NCI-H446 treated with DMSO at 0.1 percent for 48 hours (cell line): ENCODE measurements around the gene PPP2R5A.
"Not testable (repeated sequence)": the region's sequence is repeated elsewhere in the genome, so short reads cannot be mapped to it uniquely, and the experiment has no call there.

Experiments
- DNase-seq: peaks from one replicate; lab custom pipeline; 2025; lab: John Stamatoyannopoulos, UW

PPP2R5A gene

DNA sequence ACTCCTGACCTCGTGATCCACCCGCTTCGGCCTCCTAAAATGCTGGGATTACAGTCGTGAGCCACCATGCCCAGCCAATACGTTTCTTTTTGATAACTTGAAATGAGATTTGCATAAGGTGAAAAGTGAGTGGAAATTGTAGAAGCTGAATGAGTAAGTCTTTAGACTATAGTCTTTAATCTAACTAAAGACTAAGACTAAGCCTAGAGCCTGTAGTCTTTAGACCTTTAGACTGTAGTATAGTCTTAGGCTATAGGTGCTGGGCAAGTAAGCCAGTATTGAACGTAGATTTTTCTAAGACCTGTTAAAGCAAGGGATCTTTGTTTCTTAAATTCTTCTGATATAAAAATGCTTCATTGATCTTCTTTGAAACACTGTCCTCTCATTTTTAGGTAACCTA is 12.1 kb downstream of the PPP2R5A start:
- no peak for DNase-seq

DNA sequence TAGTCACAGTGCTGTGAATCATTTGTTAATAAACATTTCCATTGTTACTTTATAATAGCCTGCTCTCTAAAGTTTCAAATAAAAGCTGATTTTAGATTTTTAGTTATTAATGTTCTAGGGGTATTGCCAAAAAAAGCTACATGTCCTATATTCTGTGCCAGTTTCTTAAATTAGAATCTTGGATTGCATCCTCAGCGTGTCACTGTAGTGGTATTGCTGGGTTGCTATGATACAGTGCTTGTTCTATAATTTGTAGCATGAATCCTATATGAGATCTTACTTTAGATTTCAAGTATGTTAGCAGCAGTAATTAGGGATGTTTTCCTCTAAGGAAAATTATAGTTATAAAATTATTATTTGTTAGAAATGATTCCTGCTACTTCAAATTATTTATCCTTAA is 16.4 kb downstream of the PPP2R5A start:
- peak; percentile 26 for DNase-seq

DNA sequence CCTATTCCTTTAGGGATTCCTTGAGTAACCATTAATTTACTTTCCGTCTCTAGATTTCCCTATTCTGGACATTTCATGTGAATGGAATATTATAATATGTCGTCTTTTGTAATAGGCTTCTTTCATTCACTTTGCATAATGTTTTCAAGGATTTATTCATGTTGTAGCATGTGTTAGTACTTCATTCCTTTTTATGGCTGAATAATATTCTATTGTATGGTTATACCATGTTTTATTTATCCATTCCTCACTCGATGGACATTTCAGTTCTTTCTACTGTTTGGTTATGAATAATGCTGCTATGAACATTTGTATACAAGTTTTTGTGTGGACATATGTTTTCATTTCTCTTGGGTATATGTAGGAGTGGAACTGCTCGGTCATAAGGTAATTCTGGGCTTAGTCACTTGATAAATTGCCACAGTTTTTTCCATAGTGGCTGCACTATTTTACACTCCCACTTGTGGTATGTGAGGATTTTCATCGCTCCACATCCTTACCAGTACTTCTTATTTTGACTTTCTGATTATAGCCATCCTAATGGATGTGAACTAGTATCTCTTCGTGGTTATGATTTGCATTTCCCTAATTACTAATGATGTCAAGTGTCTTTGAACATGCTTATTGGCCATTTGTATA is 17.7 kb downstream of the PPP2R5A start:
- no peak for DNase-seq

DNA sequence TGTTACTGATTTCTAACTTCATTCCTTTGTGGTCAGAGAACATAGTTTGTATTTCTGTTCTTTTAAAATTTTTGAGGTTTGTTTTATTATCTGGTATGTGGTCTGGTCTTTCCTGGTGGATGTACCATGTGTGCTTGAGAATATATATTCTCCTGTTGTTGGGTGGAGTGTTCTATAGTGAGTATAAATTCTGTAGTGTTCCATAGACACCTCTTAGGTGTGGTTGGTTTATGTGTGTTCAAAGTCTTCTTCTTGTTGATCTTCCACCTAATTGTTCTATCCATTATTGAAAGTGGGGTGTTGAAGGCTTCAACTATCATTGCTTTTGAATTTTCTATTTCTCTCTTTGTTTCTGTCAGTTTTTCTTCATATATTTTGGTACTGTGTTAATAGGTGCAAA is 20.1 kb downstream of the PPP2R5A start:
- DNase-seq = no peak

DNA sequence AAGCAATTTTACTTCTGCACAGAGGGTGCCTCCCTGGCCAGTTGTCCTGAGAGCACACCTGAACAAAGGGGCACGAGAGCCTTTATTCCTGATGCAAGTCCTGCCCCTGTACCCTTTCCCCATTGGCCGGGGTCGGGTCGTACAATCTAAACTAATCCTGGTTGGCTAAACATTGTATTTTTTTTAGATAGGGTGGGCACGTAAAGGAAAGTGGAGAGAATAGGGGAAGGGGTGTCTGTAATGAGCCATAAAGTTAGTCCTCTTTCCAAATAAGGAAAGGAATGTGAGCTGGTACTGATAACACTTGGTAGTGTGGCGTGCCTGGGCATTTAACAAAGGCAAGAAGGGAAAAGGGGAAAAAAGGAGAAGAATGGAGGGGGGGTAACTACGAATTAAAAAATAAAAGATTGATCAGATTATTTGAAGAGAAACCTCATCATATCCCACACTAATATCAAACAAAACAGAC is 20.8 kb downstream of the PPP2R5A start:
- DNase-seq = not testable (repeated sequence)

DNA sequence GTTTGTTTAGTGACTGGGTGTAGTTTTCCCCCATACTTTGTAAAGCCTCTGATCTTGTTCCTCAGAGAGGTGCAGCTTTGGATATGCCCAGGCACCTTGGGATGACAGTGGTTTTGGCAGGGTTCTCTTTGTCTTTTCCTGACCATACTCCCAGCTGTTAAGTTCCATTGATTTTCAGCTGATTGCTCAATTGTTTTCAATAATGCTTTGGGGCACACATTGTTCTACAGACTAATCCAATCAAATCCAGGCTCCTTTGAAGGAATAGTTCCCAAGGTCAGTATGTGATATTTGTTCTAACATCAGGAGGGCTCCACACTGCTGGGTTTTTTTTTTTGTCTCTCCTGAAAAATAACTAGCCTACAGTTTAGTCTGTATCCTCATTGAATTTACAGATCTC is 24.8 kb downstream of the PPP2R5A start:
- DNase-seq = no peak

DNA sequence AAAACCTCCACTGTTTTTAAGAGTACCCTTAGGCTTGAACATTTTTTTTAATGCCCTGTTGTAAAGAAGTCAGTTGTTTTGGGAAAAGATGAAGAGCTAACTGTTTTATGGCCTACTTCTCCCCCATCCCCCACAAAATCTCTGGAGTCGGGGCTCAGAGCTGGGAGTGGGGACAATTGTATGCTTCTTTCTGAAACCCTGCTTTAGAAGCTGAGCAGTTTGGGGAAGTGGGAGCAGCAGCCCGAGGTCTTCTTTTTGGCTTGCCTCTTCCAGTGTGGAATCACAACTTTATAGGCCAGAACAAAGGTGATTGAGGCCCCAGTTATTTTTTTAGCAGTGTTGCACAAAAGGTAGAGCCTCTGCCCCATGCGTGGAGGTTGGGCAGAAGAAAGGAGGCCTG is 25.2 kb downstream of the PPP2R5A start:
- DNase-seq = no peak

DNA sequence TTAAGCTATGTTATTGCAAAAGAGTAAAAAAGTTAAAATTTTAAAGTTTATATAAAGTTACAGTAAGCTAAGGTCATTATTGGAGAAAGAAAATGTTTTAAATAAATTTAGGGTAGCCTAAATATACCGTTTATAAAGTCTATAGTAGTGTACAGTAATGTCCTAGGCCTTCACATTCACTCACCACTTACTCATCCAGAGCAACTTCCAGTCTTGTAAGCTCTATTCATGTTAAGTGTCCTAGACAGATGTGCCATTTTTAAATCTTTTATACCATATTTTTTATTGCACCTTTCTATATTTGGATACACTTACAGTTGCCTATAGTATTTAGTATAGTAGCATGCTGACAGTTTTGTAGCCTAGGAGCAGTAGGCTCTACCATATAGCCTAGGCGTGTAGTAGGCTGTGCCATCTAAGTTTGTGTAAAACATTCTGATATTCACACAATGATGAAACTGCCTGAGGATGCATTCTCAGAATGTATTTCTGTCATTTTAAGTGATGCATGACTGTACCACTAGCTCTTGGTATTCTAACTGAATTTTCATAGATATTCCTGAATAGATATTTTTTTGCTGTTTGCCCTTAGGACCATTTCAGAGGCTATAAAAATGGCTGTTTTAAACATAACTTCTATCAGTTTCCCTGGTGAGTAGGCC is 26.8 kb downstream of the PPP2R5A start:
- DNase-seq = no peak

DNA sequence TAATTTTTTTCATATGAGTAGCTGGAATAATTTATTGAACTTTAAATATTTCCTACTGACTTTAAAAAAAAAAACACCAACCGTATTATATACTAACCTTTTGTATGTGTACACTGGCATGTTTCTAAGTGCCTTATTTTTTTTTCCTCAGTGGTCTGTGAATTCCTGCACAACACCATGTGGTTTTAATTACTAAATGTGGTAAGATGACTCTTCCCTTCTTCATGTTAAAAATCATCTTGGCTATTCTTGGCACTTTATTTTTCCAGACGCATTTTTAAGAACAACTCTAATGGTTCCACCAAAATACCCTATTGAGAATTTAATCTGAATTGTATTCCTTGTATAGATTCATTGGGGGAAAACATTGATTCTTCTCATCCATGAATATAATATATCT is 28.4 kb downstream of the PPP2R5A start:
- DNase-seq = no peak

DNA sequence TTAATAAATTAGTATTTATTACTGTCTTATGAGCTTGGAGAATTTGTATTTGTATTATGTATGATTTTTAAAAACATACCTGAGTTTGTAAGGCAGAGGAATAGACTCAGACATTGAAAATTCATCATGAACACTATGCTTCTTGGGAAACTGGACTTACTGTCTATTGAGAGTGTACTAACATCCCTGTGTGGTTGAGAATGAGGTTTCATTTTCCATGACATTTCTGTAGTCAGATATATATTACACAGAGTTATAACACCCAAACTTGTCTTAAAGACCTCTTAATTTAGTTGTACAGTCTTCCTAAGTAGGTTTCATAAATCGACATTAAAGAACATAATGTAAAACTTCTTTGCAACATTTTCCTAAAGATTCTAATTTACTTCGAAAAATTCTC is 30.0 kb downstream of the PPP2R5A start:
- no peak for DNase-seq

DNA sequence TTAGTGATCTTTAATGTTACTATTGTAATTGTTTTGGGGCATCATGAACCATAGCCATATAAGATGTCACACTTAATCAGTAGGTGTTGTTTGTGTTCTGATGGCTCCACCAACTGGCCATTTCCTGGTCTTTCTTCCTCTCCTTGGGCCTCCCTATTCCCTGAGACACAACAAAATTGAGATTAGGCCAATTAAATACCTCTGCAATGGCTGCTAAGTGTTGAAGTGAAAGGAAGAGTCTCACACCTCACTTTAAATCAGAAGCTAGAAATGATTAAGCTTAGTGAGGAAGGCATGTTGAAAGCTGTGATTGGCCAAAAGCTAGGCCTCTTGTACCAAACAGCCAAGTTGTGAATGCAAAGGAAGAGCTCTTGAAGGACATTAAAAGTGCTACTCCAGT is 30.7 kb downstream of the PPP2R5A start:
- peak; percentile 21 for DNase-seq

DNA sequence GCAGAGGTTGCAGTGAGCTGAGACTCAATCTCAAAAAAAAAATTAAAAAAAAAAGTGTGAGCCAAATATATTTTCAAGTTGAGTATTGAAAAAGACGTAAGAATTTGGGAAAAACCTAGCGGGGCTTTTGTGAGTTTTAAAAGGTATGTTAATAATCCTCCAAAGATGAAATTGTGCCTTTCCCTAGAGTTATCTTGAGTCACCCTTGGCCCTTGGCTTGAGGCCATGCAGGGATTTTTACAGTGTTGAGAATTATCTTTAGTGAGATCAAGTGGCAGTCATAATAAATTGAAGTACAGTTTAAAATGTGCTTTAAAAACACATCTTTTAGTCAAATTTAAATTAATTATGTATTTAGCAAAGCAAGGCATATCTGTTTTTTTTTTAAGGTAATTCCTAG is 32.7 kb downstream of the PPP2R5A start:
- DNase-seq = no peak

DNA sequence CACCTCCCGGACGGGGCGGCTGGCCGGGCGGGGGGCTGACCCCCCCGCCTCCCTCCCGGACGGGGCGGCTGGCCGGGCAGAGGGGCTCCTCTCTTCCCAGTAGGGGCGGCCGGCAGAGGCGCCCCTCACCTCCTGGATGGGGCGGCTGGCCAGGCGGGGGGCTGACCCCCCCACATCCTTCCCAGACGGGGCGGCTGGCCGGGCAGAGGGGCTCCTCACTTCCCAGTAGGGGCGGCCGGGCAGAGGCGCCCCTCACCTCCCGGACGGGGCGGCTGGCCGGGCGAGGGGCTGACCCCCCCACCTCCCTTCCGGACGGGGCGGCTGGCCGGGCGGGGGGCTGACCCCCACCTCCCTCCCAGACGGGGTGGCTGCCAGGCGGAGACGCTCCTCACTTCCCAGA is 35.8 kb downstream of the PPP2R5A start:
- DNase-seq = not testable (repeated sequence)

DNA sequence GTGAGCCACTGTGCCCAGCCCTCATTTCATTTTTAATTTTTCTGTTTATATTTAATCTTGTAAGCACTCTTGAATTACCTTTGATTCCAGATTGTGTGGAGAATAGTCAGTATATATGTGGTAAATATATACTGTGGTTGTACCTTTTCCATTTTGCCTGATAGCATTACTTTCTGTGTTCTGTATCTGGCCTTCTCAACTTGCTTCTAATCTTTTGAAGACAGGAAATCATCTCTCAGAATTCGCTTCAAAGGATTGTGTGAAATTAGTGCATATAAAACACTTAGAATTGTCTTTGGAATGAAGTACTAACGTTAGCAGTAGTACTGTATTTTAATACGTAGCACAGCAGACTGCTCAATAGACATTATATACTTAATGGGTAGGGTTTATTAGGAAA is 37.9 kb downstream of the PPP2R5A start:
- DNase-seq = no peak

DNA sequence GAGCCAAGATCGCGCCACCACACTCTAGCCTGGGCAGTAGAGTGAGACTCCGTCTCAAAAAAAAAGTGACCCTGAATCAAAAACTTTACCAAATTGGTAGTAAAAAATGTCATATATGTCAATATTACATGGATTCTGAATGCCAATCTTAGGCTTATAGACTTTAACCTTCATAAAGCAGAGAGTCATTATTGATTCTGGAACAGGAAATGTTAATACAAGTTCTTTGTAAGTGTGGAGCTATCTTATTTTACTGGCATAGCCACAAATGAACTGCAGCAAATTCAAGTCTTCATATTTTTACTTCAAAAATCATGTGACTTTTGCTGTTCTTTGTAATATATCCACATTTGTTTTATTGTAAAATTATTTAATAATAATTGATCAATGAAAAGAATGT is 41.3 kb downstream of the PPP2R5A start:
- DNase-seq = no peak

DNA sequence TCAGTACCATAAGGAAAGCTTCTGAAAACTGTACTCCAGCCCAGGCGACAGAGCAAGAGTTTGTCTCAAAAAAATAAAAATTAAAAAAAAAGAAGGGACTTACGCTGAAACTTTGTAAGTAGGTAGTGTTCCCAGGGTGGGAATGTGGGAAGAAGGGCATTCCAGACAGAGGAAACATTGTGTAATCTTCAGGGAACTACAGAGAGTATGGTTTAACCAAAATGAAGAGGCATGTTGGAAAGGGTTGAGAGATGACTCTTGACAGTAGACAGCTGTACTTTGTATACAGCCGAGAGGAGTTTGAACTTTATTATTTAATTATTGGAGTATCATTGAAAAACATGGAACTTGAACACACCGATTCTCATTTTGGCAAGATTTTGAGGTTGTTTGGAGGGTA is 43.0 kb downstream of the PPP2R5A start:
- no peak for DNase-seq

DNA sequence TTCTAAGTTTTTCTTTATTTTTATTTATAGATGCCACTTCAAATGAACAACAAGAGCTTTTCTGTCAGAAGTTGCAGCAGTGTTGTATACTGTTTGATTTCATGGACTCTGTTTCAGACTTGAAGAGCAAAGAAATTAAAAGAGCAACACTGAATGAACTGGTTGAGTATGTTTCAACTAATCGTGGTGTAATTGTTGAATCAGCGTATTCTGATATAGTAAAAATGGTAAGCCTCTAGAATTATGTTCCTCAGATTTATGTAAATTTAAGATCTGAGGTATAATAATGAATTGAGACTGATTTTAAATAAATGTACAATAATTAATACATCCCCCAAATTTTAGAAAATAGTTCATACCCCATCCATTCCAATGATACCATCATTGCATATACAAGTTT is 43.9 kb downstream of the PPP2R5A start:
- DNase-seq = no peak

DNA sequence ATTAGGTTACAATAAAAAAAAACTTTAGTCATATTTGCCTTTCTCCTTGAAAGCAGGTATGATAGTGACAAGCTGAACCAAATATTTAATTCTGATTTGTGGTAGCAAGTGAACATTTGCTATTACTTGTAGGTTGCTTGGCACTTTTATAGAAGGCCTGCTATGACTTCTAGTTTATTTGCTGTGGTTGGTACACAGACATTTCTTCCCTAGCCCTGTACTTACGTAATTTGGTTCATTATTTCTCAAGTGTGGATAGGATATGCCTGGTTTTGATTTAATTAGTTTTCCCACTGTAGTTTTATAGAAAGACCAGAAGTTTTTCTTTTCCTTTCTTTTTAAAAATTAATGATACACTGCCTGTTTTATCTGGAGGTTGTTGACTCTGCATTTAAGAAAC is 55.9 kb downstream of the PPP2R5A start:
- no peak for DNase-seq

DNA sequence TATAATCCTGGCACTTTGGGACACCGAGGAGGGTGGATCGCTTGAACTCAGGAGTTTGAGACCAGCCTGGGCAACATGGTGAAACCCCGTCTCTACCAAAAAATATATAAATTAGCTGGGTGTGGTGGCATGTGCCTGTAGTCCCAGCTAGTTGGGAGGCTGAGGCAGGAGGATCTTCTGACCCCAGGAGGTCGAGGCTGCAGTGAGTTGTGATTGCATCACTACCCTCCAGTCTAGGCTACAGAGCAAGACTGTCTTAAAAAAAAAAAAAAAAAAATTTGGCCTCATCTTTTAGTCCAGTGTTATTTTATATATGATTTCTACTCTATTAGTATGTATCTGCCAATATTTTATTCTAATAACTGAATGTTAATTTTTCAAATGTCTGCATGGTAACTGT is 59.7 kb downstream of the PPP2R5A start:
- no peak for DNase-seq

DNA sequence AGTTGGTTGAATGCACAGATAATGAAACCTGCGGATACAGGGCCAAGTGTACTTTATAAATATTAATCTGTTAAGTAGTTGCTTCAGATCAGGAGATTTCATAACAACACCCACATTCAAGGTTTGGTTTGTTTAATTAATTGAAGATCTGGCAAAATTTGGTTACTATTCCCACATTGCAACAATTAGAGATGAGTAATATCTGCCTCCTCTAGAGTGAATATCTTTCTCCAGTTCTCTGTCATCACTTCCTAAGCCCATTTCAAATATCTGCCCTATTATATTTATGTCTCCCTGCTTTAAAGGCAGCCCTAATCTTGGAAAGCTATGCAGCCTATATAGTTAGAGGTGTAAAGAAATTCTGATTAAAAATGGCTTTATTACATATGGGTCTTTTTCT is 61.4 kb downstream of the PPP2R5A start:
- DNase-seq = no peak

DNA sequence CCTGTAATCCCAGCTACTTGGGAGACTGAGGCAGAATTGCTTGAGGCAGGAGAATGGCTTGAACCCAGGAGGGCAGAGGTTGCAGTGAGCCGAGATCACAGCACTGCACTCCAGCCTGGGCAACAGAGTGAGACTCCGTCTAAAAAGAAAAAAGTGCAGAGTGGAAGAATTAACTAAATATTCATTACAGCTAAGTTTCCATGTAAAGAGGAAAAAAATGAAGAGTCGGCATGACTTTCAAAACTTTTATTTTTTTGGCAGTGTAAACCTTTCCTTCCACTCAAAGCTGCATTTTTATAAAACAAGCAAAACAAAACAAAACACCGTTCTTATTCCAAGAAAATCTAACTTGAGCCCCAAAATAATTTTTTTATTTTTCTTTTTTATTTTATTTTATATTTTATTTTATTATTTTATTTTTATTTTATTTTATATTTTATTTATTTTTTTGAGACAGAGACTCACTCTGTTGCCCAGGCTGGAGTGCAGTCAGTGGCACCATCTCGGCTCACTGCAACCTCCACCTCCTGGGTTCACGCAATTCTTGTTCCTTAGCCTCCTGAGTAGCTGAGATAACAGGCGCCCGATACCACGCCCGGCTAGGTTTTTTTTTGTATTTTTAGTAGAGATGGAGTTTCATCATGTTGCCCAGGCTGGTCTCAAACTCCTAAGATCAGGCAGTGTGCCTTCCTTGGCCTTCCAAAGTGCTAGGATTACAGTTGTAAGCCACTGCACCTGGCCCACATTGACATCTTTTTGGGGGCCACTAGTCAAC is 66.6 kb downstream of the PPP2R5A start:
- no peak for DNase-seq

DNA sequence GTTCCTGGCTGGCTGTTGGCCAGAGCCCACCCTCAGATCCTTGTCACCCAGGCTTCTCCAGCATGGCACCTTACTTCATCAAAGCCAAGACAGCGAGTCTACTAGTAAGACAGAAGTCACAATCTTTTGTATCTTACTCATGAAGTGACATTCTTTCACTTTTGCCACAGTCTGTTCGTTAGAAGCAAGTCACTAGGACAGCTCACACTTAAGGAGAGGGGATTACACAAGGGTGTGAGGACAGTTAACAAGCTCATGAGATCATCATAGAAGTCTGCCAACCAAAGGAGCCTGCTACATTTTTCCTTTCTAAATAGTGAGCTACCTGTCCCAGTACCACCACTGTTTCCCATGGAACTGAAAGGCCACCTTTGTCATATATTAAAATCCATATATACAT is 68.0 kb downstream of the PPP2R5A start:
- no peak for DNase-seq

DNA sequence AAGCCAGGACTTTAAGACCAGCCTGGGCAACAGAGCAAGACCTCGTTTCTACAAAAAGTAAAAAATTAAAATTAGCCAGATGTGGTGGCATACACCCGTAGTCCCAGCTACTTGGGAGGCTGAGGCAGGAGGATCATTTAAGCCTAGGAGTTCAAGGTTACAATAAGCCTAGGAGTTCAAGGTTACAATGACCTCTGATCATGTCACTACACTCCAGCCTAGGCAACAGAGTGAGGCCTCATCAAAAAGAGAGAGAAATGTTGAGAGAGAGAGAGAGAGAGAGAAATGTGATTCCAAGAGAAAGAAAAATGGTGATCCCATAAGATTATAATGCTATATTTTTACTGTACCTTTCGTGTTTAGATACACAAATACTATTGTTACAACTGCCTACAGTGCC is 69.3 kb downstream of the PPP2R5A start:
- DNase-seq = no peak
